ENCODE results near the gene ADGRA3. TPM values are rescaled to one million over a fixed set of nuclear protein-coding genes. Genes with fewer than 3 reads are reported as not detected.

Gene ADGRA3
- total RNA-seq = 10 to 100 TPM; 28.4 to 40.4 (median 31.4) TPM
- polyA plus RNA-seq = 15.6 TPM
- long read RNA-seq, donor 1, full-length matches to known transcripts = 40 of 81 reads
- long read RNA-seq, donor 1, partial matches to known transcripts = 27 of 81 reads
- long read RNA-seq, donor 1, other reads (novel, unspliced or antisense) = 14 of 81 reads
- long read RNA-seq, donor 2, full-length matches to known transcripts = 26 of 39 reads
- long read RNA-seq, donor 2, partial matches to known transcripts = 6 of 39 reads
- long read RNA-seq, donor 2, other reads (novel, unspliced or antisense) = 7 of 39 reads
- long read RNA-seq, donor 3, full-length matches to known transcripts = 1 of 13 reads
- long read RNA-seq, donor 3, partial matches to known transcripts = 10 of 13 reads
- long read RNA-seq, donor 3, other reads (novel, unspliced or antisense) = 2 of 13 reads
- long read RNA-seq, donor 4, full-length matches to known transcripts = 18 of 37 reads
- long read RNA-seq, donor 4, partial matches to known transcripts = 7 of 37 reads
- long read RNA-seq, donor 4, other reads (novel, unspliced or antisense) = 12 of 37 reads

GRCh38 chr4:22515888-22516541 is at the start of gene ADGRA3:
TSS of gene ADGRA3 (minus strand) at chr4:22516066. CDS start at chr4:22515784, 282 bp downstream.
- peak; percentile 93 to 94 for ATAC-seq
- no peaks in the 10 kb centered on the region for H3K4me1 ChIP-seq (ENCODE audit: control insufficient read depth, insufficient read depth, low read length)
- peak; percentile 75 to 91 (median 90) for DNase-seq
- peak within 1 kb of the TSS; percentile 89 for H3K27ac ChIP-seq (ENCODE audit: low read length)
- no peaks in the 10 kb centered on the region for H3K27me3 ChIP-seq (ENCODE audit: control insufficient read depth, insufficient read depth)
- WGBS = under 1% methylated on average over 74 of the region's 74 CpGs
- no peaks in the 10 kb centered on the region for H3K9me3 ChIP-seq (ENCODE audit: control insufficient read depth, low read length)
- intact Hi-C loops (cut with DNase I) = loop anchor here in 1 of 4 donors (10.0 kb wide), 1 partner anchor 169 kb away; no protein-coding TSS in a partner anchor
- peak within 1 kb of the TSS; percentile 67 for H3K4me3 ChIP-seq (ENCODE audit: low read length)

- H3K27me3 ChIP-seq (ENCODE audit: control insufficient read depth, insufficient read depth) = no peaks in the 10 kb centered on the region
- no peak overlapping the region for H3K4me3 ChIP-seq (ENCODE audit: low read length)
- H3K4me1 ChIP-seq (ENCODE audit: control insufficient read depth, insufficient read depth, low read length) = no peaks in the 10 kb centered on the region
- DNase-seq (no peak), ATAC-seq (no peak)
- H3K27ac ChIP-seq (ENCODE audit: low read length) = no peak overlapping the region
- intact Hi-C loops (cut with DNase I) = no loop called here
- no peaks in the 10 kb centered on the region for H3K9me3 ChIP-seq (ENCODE audit: control insufficient read depth, low read length)
Measured at GRCh38 chr4:22556495-22556894, 40.6 kb upstream of the ADGRA3 start.

- H3K9me3 ChIP-seq (ENCODE audit: control insufficient read depth, low read length) = no peaks in the 10 kb centered on the region
- WGBS = 59% methylated on average over 2 of the region's 2 CpGs
- DNase-seq = no peak
Measured at GRCh38 chr4:22554670-22555069, 38.8 kb upstream of the ADGRA3 start.

GRCh38 chr4:22553560-22553959 is 37.7 kb upstream of the ADGRA3 start:
- no peaks in the 10 kb centered on the region for H3K9me3 ChIP-seq (ENCODE audit: control insufficient read depth, low read length)
- no peaks in the 10 kb centered on the region for H3K27me3 ChIP-seq (ENCODE audit: control insufficient read depth, insufficient read depth)
- 84% methylated on average over 3 of the region's 3 CpGs for WGBS
- no peaks in the 10 kb centered on the region for H3K4me1 ChIP-seq (ENCODE audit: control insufficient read depth, insufficient read depth, low read length)
- H3K4me3 ChIP-seq (ENCODE audit: low read length) = no peak overlapping the region
- no peak for DNase-seq
- intact Hi-C loops (cut with DNase I) = no loop called here
- no peak for ATAC-seq
- H3K27ac ChIP-seq (ENCODE audit: low read length) = no peak overlapping the region

More at GRCh38 chr4:22554670-22555069, 38.8 kb upstream of the ADGRA3 start:
- no peak for ATAC-seq
- Histone ChIP-seq H3K4me3 (ENCODE audit: low read length) (no peak overlapping the region), H3K4me1 (ENCODE audit: control insufficient read depth, insufficient read depth, low read length) (no peaks in the 10 kb centered on the region), H3K27me3 (ENCODE audit: control insufficient read depth, insufficient read depth) (no peaks in the 10 kb centered on the region), H3K27ac (ENCODE audit: low read length) (no peak overlapping the region)
- intact Hi-C loops (cut with DNase I) = no loop called here

GRCh38 chr4:22552812-22553211 is 36.9 kb upstream of the ADGRA3 start:
- no peak overlapping the region for H3K4me3 ChIP-seq (ENCODE audit: low read length)
- H3K27ac ChIP-seq (ENCODE audit: low read length) = no peak overlapping the region
- no peaks in the 10 kb centered on the region for H3K9me3 ChIP-seq (ENCODE audit: control insufficient read depth, low read length)
- H3K4me1 ChIP-seq (ENCODE audit: control insufficient read depth, insufficient read depth, low read length) = no peaks in the 10 kb centered on the region
- ATAC-seq (no peak), DNase-seq (no peak)
- no peaks in the 10 kb centered on the region for H3K27me3 ChIP-seq (ENCODE audit: control insufficient read depth, insufficient read depth)
- 72% methylated on average over 3 of the region's 3 CpGs for WGBS
- intact Hi-C loops (cut with DNase I) = no loop called here

- ATAC-seq (no peak), DNase-seq (no peak)
- H3K4me3 ChIP-seq (ENCODE audit: low read length) = no peak overlapping the region
- WGBS = 49% methylated on average over 1 of the region's 1 CpG
- H3K9me3 ChIP-seq (ENCODE audit: control insufficient read depth, low read length) = no peaks in the 10 kb centered on the region
- H3K27me3 ChIP-seq (ENCODE audit: control insufficient read depth, insufficient read depth) = no peaks in the 10 kb centered on the region
- H3K27ac ChIP-seq (ENCODE audit: low read length) = no peak overlapping the region
- H3K4me1 ChIP-seq (ENCODE audit: control insufficient read depth, insufficient read depth, low read length) = no peaks in the 10 kb centered on the region
- intact Hi-C loops (cut with DNase I) = no loop called here
Measured at GRCh38 chr4:22551550-22551949, 35.7 kb upstream of the ADGRA3 start.

GRCh38 chr4:22546299-22546698 is 30.4 kb upstream of the ADGRA3 start:
- ATAC-seq (no peak), DNase-seq (no peak)
- Histone ChIP-seq H3K9me3 (ENCODE audit: control insufficient read depth, low read length) (no peaks in the 10 kb centered on the region), H3K27ac (ENCODE audit: low read length) (no peak overlapping the region), H3K4me3 (ENCODE audit: low read length) (no peak overlapping the region), H3K4me1 (ENCODE audit: control insufficient read depth, insufficient read depth, low read length) (no peaks in the 10 kb centered on the region), H3K27me3 (ENCODE audit: control insufficient read depth, insufficient read depth) (no peaks in the 10 kb centered on the region)
- 68% methylated on average over 3 of the region's 3 CpGs for WGBS
- intact Hi-C loops (cut with DNase I) = no loop called here

- Histone ChIP-seq H3K27me3 (ENCODE audit: control insufficient read depth, insufficient read depth) (no peaks in the 10 kb centered on the region), H3K4me3 (ENCODE audit: low read length) (no peak overlapping the region), H3K4me1 (ENCODE audit: control insufficient read depth, insufficient read depth, low read length) (no peaks in the 10 kb centered on the region), H3K9me3 (ENCODE audit: control insufficient read depth, low read length) (no peaks in the 10 kb centered on the region), H3K27ac (ENCODE audit: low read length) (no peak overlapping the region)
- 44% methylated on average over 2 of the region's 2 CpGs for WGBS
- DNase-seq (no peak), ATAC-seq (no peak)
- intact Hi-C loops (cut with DNase I) = no loop called here
Measured at GRCh38 chr4:22539251-22539650, 23.4 kb upstream of the ADGRA3 start.

GRCh38 chr4:22537864-22538263 is 22.0 kb upstream of the ADGRA3 start:
- H3K27ac ChIP-seq (ENCODE audit: low read length) = no peak overlapping the region
- no peaks in the 10 kb centered on the region for H3K9me3 ChIP-seq (ENCODE audit: control insufficient read depth, low read length)
- intact Hi-C loops (cut with DNase I) = no loop called here
- no peaks in the 10 kb centered on the region for H3K4me1 ChIP-seq (ENCODE audit: control insufficient read depth, insufficient read depth, low read length)
- no peak for DNase-seq
- H3K27me3 ChIP-seq (ENCODE audit: control insufficient read depth, insufficient read depth) = no peaks in the 10 kb centered on the region
- ATAC-seq = no peak
- no peak overlapping the region for H3K4me3 ChIP-seq (ENCODE audit: low read length)

- intact Hi-C loops (cut with DNase I) = no loop called here
- Histone ChIP-seq H3K4me1 (ENCODE audit: control insufficient read depth, insufficient read depth, low read length) (no peaks in the 10 kb centered on the region), H3K27ac (ENCODE audit: low read length) (no peak overlapping the region), H3K9me3 (ENCODE audit: control insufficient read depth, low read length) (no peaks in the 10 kb centered on the region), H3K27me3 (ENCODE audit: control insufficient read depth, insufficient read depth) (no peaks in the 10 kb centered on the region), H3K4me3 (ENCODE audit: low read length) (no peak overlapping the region)
- ATAC-seq (no peak), DNase-seq (no peak)
- 71% methylated on average over 1 of the region's 1 CpG for WGBS
Measured at GRCh38 chr4:22534374-22534773, 18.5 kb upstream of the ADGRA3 start.

GRCh38 chr4:22532896-22533295 is 17.0 kb upstream of the ADGRA3 start:
- ATAC-seq = no peak
- no peaks in the 10 kb centered on the region for H3K4me1 ChIP-seq (ENCODE audit: control insufficient read depth, insufficient read depth, low read length)
- H3K27me3 ChIP-seq (ENCODE audit: control insufficient read depth, insufficient read depth) = no peaks in the 10 kb centered on the region
- no peak overlapping the region for H3K27ac ChIP-seq (ENCODE audit: low read length)
- no peak for DNase-seq
- intact Hi-C loops (cut with DNase I) = no loop called here
- no peak overlapping the region for H3K4me3 ChIP-seq (ENCODE audit: low read length)
- H3K9me3 ChIP-seq (ENCODE audit: control insufficient read depth, low read length) = no peaks in the 10 kb centered on the region
- 82% methylated on average over 1 of the region's 1 CpG for WGBS

Measured in right cardiac atrium (tissue), 5 donors.